Fibroblast of skin of scalp (primary cell): ENCODE measurements around the gene CRYBG2.

Source experiments
- DNase-seq: peaks from one replicate; pipeline ENCODE4 v3.0.0-alpha.2; 2013

CRYBG2 gene

GRCh38 chr1:26368006-26368405 lies 14.1 kb upstream of the CRYBG2 start:
- no peak for DNase-seq

GRCh38 chr1:26367441-26367840 lies 13.5 kb upstream of the CRYBG2 start:
- no peak for DNase-seq

- no peak for DNase-seq
These were observed 11.0 kb upstream of the CRYBG2 start for GRCh38 chr1:26364956-26365355.

- DNase-seq = peak; percentile 67
These were observed 9.9 kb upstream of the CRYBG2 start for GRCh38 chr1:26363549-26364448.

GRCh38 chr1:26362331-26362730 lies 8.4 kb upstream of the CRYBG2 start:
- no peak for DNase-seq

GRCh38 chr1:26361605-26362122 lies 7.7 kb upstream of the CRYBG2 start:
- no peak for DNase-seq

- no peak for DNase-seq
These were observed 7.1 kb upstream of the CRYBG2 start for GRCh38 chr1:26360807-26361604.

GRCh38 chr1:26359981-26360806 lies 6.3 kb upstream of the CRYBG2 start:
- no peak for DNase-seq

GRCh38 chr1:26358411-26359384 lies 4.8 kb upstream of the CRYBG2 start:
- DNase-seq = no peak

- no peak for DNase-seq
These were observed 3.2 kb upstream of the CRYBG2 start for GRCh38 chr1:26357121-26357602.

- no peak for DNase-seq
These were observed 2.2 kb upstream of the CRYBG2 start for GRCh38 chr1:26356106-26356505.

- no peak for DNase-seq
These were observed 1.0 kb upstream of the CRYBG2 start for GRCh38 chr1:26354972-26355371.

GRCh38 chr1:26353210-26353859 lies 595 bp downstream of the CRYBG2 start:
- DNase-seq = no peak

- DNase-seq = no peak
These were observed 1.6 kb downstream of the CRYBG2 start for GRCh38 chr1:26352338-26352679.

- peak; percentile 30 for DNase-seq
These were observed 2.2 kb downstream of the CRYBG2 start for GRCh38 chr1:26351590-26352337.

GRCh38 chr1:26350701-26351589 lies 3.0 kb downstream of the CRYBG2 start:
- no peak for DNase-seq

- DNase-seq = no peak
These were observed 3.6 kb downstream of the CRYBG2 start for GRCh38 chr1:26350343-26350700.

GRCh38 chr1:26349877-26350244 lies 4.1 kb downstream of the CRYBG2 start:
- no peak for DNase-seq
